ENCODE measurements around the gene PDE12. TPM values are rescaled to one million over a fixed set of nuclear protein-coding genes. Genes with fewer than 3 reads are reported as not detected.

Gene PDE12
- total and polyA plus RNA-seq, 2 of the 8 experiments (the other 6 are each of a cell fraction or from before 2014, with no cell fraction given) = 9.0 to 12.1 TPM

GRCh38 chr3:57592306-57592705 lies 36.2 kb downstream of the PDE12 start (continued):
- TF ChIP-seq HDAC2 (IDR thresholded peaks at IDR 0.05; ENCODE audit: borderline replicate concordance in 1 of 2, low read depth in 2 of 2, low read length in 2 of 2) (no peak), ZNF274 (IDR thresholded peaks at IDR 0.05; ENCODE audit: borderline replicate concordance, extremely low read depth, low read length) (no peak), RFX5 (IDR thresholded peaks at IDR 0.05; ENCODE audit: borderline replicate concordance, low read depth, low read length) (no peak)

All from H1 (cell line).